HG02623 (cell line): ENCODE measurements around the gene EEF1AKMT1.
A peak's percentile ranks its signal among the peaks of the same experiment; 100 is the strongest.

Source experiments
- ATAC-seq: cut with Tn5 transposase; IDR thresholded peaks from one replicate; pipeline ENCODE4 v1.9.1; 2021; ENCODE audit warnings: moderate library complexity; ENCODE audit not compliant: unreplicated experiment

EEF1AKMT1 gene, protein sequence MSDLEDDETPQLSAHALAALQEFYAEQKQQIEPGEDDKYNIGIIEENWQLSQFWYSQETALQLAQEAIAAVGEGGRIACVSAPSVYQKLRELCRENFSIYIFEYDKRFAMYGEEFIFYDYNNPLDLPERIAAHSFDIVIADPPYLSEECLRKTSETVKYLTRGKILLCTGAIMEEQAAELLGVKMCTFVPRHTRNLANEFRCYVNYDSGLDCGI

GRCh38 chr13:20773194-20774080, at the start of gene EEF1AKMT1:
TSS of gene EEF1AKMT1 (minus strand) at chr13:20773961. CDS start at chr13:20757598, 16,363 bp downstream.
- peak; percentile 83 for ATAC-seq

DNA sequence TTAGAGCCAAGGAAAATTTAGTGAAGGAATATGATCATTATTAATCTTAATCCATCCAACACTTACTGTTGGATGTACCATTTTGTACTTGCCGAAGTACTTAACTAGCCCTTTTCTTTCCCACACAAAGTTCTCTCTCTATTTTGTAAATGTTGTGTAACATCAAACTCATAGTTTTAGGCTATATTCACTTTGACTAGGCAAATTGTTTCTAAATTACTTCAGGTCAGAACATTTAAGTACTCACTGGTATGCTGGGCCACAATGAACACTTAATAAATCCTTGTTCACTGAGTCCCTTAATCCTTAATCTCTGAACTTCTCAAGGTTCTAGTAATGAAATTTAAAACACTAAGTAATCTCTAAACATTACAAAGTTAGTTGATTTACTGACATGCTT, 49.3 kb upstream of the EEF1AKMT1 start:
- no peak for ATAC-seq

- ATAC-seq, result no peak
Observed at GRCh38 chr13:20822406-20822805, 48.6 kb upstream of the EEF1AKMT1 start.

DNA sequence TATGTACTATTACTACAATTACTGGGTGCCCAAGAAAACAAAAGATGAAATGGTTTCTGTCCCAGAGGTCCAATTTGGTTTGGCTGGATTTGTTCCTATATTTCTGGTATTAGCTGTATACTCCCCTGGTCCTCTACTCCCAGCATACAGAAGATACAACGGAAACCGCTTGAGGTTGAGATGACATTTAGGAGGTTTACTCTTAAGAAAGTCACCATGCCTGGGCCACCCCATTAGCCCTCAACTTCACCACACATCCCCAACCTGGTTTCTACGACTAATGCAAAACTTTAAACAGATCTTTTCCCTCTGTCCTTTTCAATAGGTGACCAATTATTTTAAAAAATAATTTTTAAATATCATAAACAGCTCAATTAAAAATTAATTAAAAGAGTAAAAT, 46.0 kb upstream of the EEF1AKMT1 start:
- ATAC-seq, result no peak

DNA sequence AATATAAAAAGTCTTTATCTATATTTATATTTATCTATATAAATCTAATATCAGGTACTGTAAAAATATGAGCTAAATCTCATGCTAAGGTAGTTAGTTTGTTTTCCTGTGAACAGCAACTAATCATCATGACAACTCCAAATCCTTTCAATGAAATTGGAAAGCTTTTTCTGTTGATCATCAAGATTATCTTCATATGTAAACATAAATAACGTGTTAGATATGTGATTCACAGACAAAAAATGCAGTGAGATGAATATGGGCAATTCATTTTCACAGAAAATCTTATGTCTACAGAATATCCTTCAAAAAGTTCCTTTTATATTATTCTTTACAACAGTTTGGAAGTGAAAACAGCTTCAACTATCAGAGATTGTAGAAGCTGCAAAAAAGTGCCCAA, 41.7 kb upstream of the EEF1AKMT1 start:
- ATAC-seq, result no peak

- ATAC-seq, result no peak
Observed at GRCh38 chr13:20814224-20814910, 40.6 kb upstream of the EEF1AKMT1 start.

DNA sequence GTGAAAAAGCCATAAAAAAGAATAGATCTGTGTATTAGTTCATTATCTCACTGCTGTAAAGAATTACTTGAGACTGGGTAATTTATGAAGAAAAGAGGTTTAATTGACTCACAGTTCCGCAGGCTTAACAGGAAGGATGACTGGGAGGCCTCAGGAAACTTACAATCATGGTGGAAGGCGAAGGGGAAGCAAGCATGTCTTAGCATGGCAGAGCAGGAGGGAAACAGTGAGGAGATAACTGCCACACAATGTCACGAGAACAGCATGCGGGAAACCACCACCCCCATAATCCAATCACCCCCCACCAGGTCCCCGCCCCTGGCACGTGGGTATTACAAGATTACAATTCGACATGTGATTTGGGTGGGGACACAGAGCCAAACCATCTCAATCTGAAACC, 39.1 kb upstream of the EEF1AKMT1 start:
- ATAC-seq, result no peak

GRCh38 chr13:20810808-20811207, 37.0 kb upstream of the EEF1AKMT1 start:
- ATAC-seq, result no peak

GRCh38 chr13:20808874-20809273, 35.1 kb upstream of the EEF1AKMT1 start:
- no peak for ATAC-seq

DNA sequence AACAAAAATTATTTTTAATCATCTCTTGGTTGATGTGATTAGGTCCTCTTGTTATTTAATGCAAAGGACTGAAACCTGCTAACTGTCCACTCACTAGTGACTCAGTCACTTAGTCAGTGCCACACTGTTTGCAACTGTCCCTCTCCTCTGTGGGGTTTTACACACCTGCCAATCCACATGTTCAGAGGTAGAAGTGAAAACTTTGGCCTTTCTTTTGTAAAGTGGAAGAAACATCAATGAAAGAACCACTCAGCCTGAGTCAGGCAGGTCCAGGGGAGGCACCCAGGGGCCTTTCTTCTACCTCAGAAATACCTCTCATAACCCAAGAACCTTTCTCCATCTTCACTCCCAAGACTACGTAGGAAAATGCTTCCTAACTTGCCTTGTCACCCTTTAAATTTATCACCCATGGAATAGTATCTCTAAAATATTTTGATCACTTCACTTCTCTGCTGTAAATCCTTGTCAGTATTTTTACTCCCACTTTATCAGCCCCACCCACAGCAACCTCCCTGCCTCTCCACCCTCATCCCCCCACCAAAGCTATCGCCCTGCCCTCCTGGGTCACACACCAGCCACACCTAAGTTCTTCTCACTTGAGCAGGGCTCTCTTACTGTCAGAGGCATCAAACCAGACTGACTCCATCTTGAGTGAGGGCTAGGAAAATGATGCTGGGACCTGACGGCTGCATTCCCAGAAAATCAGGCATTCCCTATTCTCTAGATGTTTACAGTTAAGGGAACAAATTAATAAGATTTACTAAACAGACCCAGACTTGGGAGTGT, 29.6 kb upstream of the EEF1AKMT1 start:
- no peak for ATAC-seq

GRCh38 chr13:20801707-20802106, 27.9 kb upstream of the EEF1AKMT1 start:
- ATAC-seq, result no peak

DNA sequence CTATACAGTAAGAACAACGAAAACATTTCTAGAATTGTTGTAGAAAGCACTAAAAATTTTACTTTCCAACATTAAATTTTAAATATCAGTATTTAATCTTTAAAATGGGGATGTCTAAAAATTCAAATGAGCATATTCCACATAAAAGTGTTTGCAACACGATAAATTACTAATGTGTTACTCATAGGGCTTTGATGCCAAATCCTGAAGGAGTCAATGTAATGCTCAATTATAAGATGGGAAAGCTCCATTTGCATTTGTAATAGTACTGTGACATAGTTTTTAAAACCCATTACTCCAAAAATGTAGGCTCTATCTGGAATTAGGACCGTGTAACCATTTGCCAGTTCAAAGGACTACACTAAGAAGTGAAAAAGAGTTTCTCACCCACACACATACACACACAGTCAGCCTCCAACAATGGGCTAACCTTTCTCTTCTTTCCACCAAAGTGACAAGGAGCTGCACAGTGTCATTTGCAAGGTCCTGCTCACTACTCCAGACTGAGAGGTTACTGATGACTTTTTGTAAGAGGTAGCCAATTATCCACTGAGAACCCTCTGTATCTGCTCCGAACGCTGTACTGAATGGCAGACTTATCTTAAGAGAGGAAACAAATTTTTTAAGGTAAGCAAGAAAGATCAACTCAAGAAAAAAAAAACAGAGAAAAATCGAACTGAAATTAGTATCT, 26.1 kb upstream of the EEF1AKMT1 start:
- ATAC-seq, result no peak

- ATAC-seq, result no peak
Observed at GRCh38 chr13:20798027-20798426, 24.3 kb upstream of the EEF1AKMT1 start.

- no peak for ATAC-seq
Observed at GRCh38 chr13:20796791-20797508, 23.2 kb upstream of the EEF1AKMT1 start.

- ATAC-seq, result no peak
Observed at GRCh38 chr13:20789665-20790064, 15.9 kb upstream of the EEF1AKMT1 start.

- no peak for ATAC-seq
Observed at GRCh38 chr13:20788312-20788711, 14.6 kb upstream of the EEF1AKMT1 start.

- no peak for ATAC-seq
Observed at GRCh38 chr13:20787180-20787579, 13.4 kb upstream of the EEF1AKMT1 start.

GRCh38 chr13:20782116-20782708, 8.5 kb upstream of the EEF1AKMT1 start:
- peak; percentile 79 for ATAC-seq

DNA sequence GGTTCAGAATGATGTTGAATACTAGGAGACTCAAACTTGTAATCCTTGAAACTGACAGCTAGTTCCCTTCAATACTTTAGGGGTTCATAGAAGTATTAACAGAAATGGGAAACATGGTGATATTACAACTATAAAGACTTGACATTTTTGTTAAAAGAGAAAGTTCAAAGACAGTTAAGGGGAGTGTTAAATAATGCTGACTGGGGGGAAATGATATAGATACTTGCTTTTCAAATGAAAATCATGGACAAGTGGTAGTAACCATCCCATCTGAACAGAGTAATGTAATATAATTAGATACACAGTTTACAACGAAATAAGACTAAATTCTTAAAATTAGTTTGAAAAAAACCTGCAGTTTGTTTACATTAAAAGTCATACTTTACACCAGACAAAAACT, 6.6 kb upstream of the EEF1AKMT1 start:
- no peak for ATAC-seq
